ENCODE data around the gene SENP6.
"Not testable (repeated sequence)": the region's sequence is repeated elsewhere in the genome, so short reads cannot be mapped to it uniquely, and the experiment has no call there.

The SENP6 gene

DNA sequence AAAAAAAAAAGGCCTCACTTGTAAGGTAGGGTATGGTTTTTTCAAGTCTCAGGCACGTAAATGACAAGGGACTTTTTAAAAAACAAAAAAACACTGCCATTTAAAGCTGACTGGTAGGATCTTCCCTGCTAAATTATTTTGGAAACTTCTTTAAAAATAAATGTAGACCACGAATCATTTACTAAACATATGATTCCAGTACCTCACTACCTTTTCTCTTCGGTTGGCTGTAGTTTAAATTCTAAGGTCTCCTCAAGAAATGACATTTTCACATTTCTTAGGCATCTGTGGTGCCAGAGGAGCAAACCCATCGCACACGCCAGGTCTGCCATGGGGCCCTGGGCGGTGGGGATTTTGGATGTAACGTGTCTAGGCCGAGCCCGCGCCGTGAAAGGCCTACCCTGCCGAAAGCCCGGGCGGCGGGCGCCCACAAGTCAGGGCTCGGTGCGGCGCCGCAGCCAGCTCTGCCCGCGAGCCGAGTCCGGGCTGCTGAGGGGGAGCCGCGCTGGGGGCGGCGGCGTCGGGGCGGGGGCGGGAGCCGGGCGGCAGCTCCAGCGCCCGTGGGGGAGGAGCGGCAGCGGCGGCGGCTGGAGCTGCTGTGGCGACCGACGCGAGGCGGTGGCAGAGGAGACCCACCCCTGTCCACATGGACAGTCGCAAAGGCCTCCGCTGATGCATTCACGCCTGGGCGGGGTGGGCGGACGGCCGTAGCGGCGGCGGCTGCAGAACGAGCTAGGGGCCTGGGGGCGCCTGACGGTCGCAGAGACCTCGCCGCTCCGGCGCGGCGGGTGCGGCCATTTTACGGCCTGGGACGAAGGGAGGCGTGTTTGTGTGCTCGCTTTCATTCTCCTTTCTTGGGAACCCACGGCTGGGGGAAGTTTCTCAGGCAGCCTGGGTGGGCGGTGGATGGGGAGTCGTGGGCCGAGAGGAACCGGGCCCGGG is at the start of gene SENP6:
Gene SENP6 (plus strand): TSS at position 577 of the 942 bp plus-strand sequence. CDS start 645 bp downstream, outside the sequence.
- peak; percentile 82 to 92 (median 85) for DNase-seq

GRCh38 chr6:75556240-75556639 is 45.4 kb upstream of the SENP6 start:
- DNase-seq, result no peak

DNA sequence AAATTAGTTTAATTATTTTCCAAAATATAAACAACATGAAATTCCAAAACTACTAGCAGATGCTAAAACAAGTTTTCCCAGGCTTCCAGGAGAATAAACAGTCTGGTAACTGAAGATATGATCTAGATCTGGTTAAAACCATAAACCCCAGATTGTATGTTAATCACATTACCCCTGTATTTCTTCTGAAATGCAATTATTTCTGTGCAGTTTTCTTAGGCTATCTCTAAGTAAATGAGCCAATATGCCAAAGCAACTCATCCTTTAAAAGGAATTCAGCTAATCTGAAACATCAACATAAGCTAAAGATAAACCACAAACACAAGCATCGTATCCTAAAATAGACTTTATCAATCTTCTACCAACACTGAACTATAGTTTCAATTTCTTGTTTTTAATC is 44.6 kb upstream of the SENP6 start:
- no peak for DNase-seq

DNA sequence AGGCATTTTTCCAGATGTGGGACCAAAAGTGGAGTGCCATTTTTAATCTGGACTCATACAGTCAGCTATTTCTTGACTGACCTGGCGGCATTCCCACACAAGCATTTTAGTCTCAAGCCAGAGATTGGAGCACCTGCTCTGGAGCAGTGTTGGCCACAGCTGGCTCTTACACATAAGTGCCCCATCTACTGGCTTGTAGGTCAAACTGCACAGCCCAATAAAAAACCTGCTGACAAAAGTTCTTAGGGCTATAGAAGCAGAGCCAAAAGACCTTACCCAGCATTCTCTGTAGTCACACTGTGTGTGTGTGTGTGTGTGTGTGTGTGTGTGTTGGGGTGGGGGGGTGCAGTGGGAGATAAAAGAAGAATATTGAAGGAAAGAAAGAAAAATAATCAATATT is 38.6 kb upstream of the SENP6 start:
- DNase-seq, result peak; percentile 39 to 51 (median 44)

DNA sequence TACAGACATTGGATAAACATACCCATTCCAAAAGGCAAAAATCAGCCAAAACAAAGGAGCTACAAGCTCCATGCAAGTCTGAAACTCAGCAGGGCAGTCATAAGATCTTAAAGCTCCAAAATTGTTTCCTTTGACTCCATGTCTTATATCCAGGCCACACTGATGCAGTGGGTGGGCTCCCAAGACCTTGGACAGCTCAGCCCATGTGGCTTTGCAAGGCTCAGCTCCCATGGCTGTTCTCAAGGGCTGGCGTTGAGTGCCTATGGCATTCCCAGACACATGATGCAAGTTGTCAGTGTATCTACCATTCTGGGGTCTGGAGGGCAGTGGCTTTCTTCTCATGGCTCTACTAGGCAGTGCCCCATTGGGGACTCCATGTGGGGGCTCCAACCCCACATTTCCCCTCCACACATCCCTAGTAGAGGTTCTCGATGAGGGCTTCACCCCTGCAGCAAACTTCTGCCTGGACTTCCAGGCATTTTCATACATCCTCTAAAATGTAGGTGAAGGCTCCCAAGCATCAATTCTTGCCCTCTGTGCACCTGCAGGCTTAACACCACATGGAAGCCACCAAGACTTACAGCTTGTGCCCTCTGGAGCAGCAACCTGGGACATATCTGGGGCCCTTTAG is 35.4 kb upstream of the SENP6 start:
- no peak for DNase-seq

GRCh38 chr6:75568100-75568499 is 33.6 kb upstream of the SENP6 start:
- no peak for DNase-seq

- DNase-seq, result no peak
Observed at GRCh38 chr6:75568965-75569364, 32.7 kb upstream of the SENP6 start.

- not testable (repeated sequence) for DNase-seq
Observed at GRCh38 chr6:75570671-75571070, 31.0 kb upstream of the SENP6 start.

GRCh38 chr6:75572072-75572471 is 29.6 kb upstream of the SENP6 start:
- no peak for DNase-seq

- no peak for DNase-seq
Observed at GRCh38 chr6:75579951-75580350, 21.7 kb upstream of the SENP6 start.

- no peak for DNase-seq
Observed at GRCh38 chr6:75581231-75581630, 20.4 kb upstream of the SENP6 start.

DNA sequence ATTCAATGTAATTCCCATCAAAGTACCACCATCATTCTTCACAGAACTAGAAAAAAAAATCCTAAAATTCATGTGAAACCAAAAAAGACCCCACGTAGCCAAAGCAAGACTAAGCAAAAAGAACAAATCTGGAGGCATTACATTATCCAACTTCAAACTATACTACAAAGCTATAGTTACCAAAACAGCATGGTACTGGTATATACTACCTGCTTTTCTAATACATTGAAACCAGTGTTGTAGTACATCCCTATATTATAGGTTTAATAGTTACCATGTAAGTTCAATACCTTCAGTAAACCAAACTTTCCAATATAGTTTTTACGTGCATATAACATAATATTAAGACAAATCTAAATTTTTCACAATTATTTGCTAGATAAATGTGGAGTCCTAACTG is 17.1 kb upstream of the SENP6 start:
- DNase-seq, result not testable (repeated sequence)

DNA sequence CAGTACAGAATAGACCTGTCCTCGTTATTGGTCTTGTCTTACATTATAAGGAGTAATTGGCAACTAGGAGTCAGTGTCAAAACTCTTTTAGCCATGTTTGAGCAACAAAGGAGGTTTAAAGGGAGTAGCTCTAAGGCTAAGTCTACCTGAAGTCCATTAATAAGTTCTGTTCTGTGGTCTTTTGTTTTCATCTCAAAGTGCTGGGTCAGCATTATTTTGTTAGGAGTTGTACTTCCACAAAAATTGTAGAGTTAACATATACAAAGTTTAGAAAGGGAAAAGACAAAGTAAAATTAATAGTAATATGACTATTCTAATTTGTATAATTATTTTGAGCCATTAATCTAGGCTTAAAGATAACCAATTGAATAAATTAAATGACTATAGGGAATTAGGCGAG is 12.7 kb upstream of the SENP6 start:
- no peak for DNase-seq

- no peak for DNase-seq
Observed at GRCh38 chr6:75590370-75590769, 11.3 kb upstream of the SENP6 start.

DNA sequence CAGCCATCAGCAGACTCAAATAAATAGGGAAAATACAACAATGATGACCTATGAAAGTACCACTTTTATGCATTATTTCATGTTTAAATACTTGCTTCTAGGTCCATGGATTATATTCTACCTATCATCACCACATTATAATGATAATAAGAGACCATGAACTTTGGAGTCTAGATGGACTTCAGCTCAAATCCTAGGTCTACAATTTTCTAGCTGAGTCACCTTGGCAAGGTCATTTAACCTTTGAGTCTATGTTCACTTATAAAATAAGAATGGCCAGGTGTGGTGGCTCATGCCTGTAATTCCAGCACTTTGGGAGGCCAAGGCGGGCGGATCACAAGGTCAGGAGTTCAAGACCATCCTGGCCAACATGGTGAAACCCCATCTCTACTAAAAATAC is 5.3 kb upstream of the SENP6 start:
- not testable (repeated sequence) for DNase-seq

DNA sequence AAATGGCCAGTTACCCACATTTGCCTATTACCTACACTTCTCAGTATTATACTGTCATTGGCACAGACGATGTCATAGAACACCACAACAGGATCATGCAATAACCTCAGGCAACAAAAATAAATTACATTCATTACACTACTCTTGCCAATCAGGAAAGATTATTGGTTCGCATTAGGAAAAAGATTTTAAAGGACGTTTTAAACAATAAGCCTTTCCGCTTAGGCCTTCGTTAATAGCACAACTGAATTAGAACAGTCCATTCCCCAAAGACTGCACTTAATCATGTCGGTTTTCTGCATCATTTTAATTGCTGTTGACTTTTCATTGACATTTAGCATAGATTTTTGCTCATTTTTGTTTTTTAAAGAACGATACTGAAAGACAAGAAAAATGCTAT is 912 bp upstream of the SENP6 start:
- DNase-seq, result no peak

- peak in 2 of 3 donors; percentile 35 to 68 for DNase-seq
Observed at GRCh38 chr6:75602246-75603105, 796 bp downstream of the SENP6 start.

DNA sequence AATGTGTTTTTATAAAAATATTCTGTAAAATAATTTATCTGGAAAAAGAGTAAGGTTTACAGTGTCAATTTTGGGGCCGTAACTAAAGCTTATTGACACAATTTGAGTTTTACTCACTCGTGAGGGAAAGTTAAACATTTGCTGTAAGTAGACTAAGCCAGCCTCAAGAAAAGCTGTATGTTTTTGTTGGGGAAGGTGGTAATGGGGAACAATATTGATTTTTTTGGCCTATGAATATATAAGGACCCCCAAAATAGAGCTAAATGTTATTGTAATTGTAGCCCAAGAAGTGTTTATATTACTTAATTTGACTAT is 1.4 kb downstream of the SENP6 start:
- DNase-seq, result no peak

DNA sequence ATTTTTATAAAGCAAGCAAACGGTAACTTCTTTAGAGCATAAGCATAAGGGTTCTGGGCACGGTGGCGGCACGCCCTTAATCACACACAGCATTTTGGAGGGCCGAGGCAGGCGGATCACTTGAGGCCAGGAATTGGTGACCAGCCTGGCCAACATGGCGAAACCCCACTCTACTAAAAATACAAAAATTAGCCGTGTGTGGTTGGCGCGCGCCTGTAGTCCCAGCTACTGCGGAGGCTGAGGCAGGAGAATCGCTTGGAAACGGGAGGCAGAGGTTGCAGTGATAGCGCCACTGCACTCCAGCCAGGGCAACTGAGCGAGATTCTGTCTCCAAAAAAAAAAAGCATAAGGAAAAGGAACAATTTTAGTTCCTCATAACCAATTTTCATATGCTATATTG is 2.6 kb downstream of the SENP6 start:
- DNase-seq, result no peak

- DNase-seq, result no peak
Observed at GRCh38 chr6:75605635-75606034, 4.0 kb downstream of the SENP6 start.

GRCh38 chr6:75608304-75608703 is 6.6 kb downstream of the SENP6 start:
- no peak for DNase-seq

- peak; percentile 51 to 60 (median 55) for DNase-seq
Observed at GRCh38 chr6:75608956-75609533, 7.4 kb downstream of the SENP6 start.

Measured in suppressor macrophage treated with lipopolysaccharide for 1 hour (primary cell).